KG1 (cell line): ENCODE results near the gene ADCY5.

Experiments
- DNase-seq: peaks from one replicate; lab custom pipeline; 2025; lab: John Stamatoyannopoulos, UW

The ADCY5 gene

GRCh38 chr3:123367467-123368154 lies 81.3 kb downstream of the ADCY5 start:
- DNase-seq, result no peak

- DNase-seq, result no peak
Observed at GRCh38 chr3:123365450-123366143, 83.3 kb downstream of the ADCY5 start.

GRCh38 chr3:123361071-123361470 lies 87.8 kb downstream of the ADCY5 start:
- no peak for DNase-seq

- no peak for DNase-seq
Observed at GRCh38 chr3:123357275-123357674, 91.6 kb downstream of the ADCY5 start.

- DNase-seq, result no peak
Observed at GRCh38 chr3:123353850-123354233, 95.0 kb downstream of the ADCY5 start.

- DNase-seq, result no peak
Observed at GRCh38 chr3:123353227-123353849, 95.6 kb downstream of the ADCY5 start.

GRCh38 chr3:123352134-123352554 lies 96.7 kb downstream of the ADCY5 start:
- DNase-seq, result no peak

GRCh38 chr3:123351501-123351900 lies 97.4 kb downstream of the ADCY5 start:
- no peak for DNase-seq

GRCh38 chr3:123350971-123351370 lies 97.9 kb downstream of the ADCY5 start:
- no peak for DNase-seq

- DNase-seq, result no peak
Observed at GRCh38 chr3:123349566-123350435, 99.1 kb downstream of the ADCY5 start.

- DNase-seq, result no peak
Observed at GRCh38 chr3:123349201-123349535, 99.7 kb downstream of the ADCY5 start.

GRCh38 chr3:123348471-123349200 lies 100.3 kb downstream of the ADCY5 start:
- no peak for DNase-seq

- no peak for DNase-seq
Observed at GRCh38 chr3:123347691-123348264, 101.1 kb downstream of the ADCY5 start.

- no peak for DNase-seq
Observed at GRCh38 chr3:123347205-123347604, 101.7 kb downstream of the ADCY5 start.

GRCh38 chr3:123346021-123346420 lies 102.9 kb downstream of the ADCY5 start:
- DNase-seq, result no peak

GRCh38 chr3:123344907-123345594 lies 103.8 kb downstream of the ADCY5 start:
- DNase-seq, result no peak

- DNase-seq, result no peak
Observed at GRCh38 chr3:123344175-123344906, 104.5 kb downstream of the ADCY5 start.

- no peak for DNase-seq
Observed at GRCh38 chr3:123343296-123344174, 105.4 kb downstream of the ADCY5 start.

- no peak for DNase-seq
Observed at GRCh38 chr3:123342631-123343080, 106.2 kb downstream of the ADCY5 start.
